HepG2 (cell line): Measurements from ENCODE around the gene FBXO10. TPM values are rescaled to one million over a fixed set of nuclear protein-coding genes. Genes with fewer than 3 reads are reported as not detected.

ENCODE experiments used
- ELF4 ChIP-seq: sonication (generic); formaldehyde crosslinking; IDR thresholded peaks from 2 replicates; pipeline ENCODE4 v1.5.0; 2020; ENCODE audit warnings: missing genetic modification reagents, mild to moderate bottlenecking, moderate library complexity, borderline replicate concordance
- ETV5 ChIP-seq: IDR thresholded peaks from 2 replicates; pipeline ENCODE4 v1.6.1; 2018; ENCODE audit warnings: missing biosample characterization, missing genetic modification reagents, inconsistent platforms, borderline replicate concordance
- HIC2 ChIP-seq: sonication (generic); formaldehyde crosslinking; IDR thresholded peaks from 2 replicates; pipeline ENCODE4 v1.9.0; 2022; ENCODE audit warnings: low read depth, missing genetic modification reagents
- KDM4B ChIP-seq: sonication (generic); formaldehyde crosslinking; IDR thresholded peaks from 2 replicates; pipeline ENCODE4 v1.4.0; 2020; ENCODE audit warnings: missing genetic modification reagents
- MED1 ChIP-seq: sonication (generic); formaldehyde crosslinking; IDR thresholded peaks from 2 replicates; pipeline ENCODE4 v1.4.0; 2020; ENCODE audit warnings: missing genetic modification reagents
- NBN ChIP-seq: fragments of 450-650 bp; conservative IDR thresholded peaks from 2 replicates; pipeline ENCODE4 v1.6.1; 2017
- NR2F6 ChIP-seq, 2 experiments: IDR thresholded peaks; 2 replicates each; pipeline ENCODE4 v1.6.1; 2016; ENCODE audit warnings: antibody characterized with exemption in 1 of 2, mild to moderate bottlenecking in 1 of 2
- RBFOX2 ChIP-seq: fragments of 200-400 bp; formaldehyde crosslinking; IDR thresholded peaks from 2 replicates; pipeline ENCODE4 v1.6.1; 2017; ENCODE audit warnings: low read depth, mild to moderate bottlenecking, low read length
- RNF219 ChIP-seq: sonication (generic); formaldehyde crosslinking; IDR thresholded peaks from 2 replicates; pipeline ENCODE4 v1.5.0; 2020; ENCODE audit warnings: mild to moderate bottlenecking, missing genetic modification reagents
- SP2 ChIP-seq: sonication (generic); formaldehyde crosslinking; IDR thresholded peaks from 2 replicates; pipeline ENCODE4 v1.5.1; 2020; ENCODE audit warnings: mild to moderate bottlenecking, missing genetic modification reagents
- SRF ChIP-seq: IDR thresholded peaks from 2 replicates; pipeline ENCODE4 v1.6.1; 2011; ENCODE audit warnings: mild to moderate bottlenecking, low read depth, low read length, moderate library complexity
- STAT5B ChIP-seq: sonication (generic); formaldehyde crosslinking; IDR thresholded peaks from 2 replicates; pipeline ENCODE4 v1.4.0; 2020; ENCODE audit warnings: missing genetic modification reagents
- THRA ChIP-seq: sonication (generic); formaldehyde crosslinking; IDR thresholded peaks from 2 replicates; pipeline ENCODE4 v1.4.0; 2020; ENCODE audit warnings: missing genetic modification reagents, borderline replicate concordance
- ZBTB3 ChIP-seq: sonication (generic); formaldehyde crosslinking; IDR thresholded peaks from 2 replicates; pipeline ENCODE4 v1.4.0; 2020; ENCODE audit warnings: low read depth, mild to moderate bottlenecking, moderate library complexity, missing genetic modification reagents, borderline replicate concordance
- ZC3H13 ChIP-seq: sonication (generic); formaldehyde crosslinking; IDR thresholded peaks from 2 replicates; pipeline ENCODE4 v1.8.1; 2023; ENCODE audit warnings: mild to moderate bottlenecking, missing genetic modification reagents, moderate library complexity
- ZFAT ChIP-seq: sonication (generic); formaldehyde crosslinking; conservative IDR thresholded peaks from 2 replicates; pipeline ENCODE4 v1.8.1; 2023; ENCODE audit warnings: missing genetic modification reagents, inconsistent platforms
- ZNF446 ChIP-seq: sonication (generic); formaldehyde crosslinking; IDR thresholded peaks from 2 replicates; pipeline ENCODE4 v1.5.0; 2020; ENCODE audit warnings: mild to moderate bottlenecking, missing genetic modification reagents
- ZNF577 ChIP-seq: sonication (generic); formaldehyde crosslinking; IDR thresholded peaks from 2 replicates; pipeline ENCODE4 v1.4.0; 2020; ENCODE audit warnings: mild to moderate bottlenecking, low read depth, missing genetic modification reagents, borderline replicate concordance
- ZNF607 ChIP-seq: sonication (generic); formaldehyde crosslinking; IDR thresholded peaks from 2 replicates; pipeline ENCODE4 v1.5.1; 2020; ENCODE audit warnings: missing genetic modification reagents, mild to moderate bottlenecking, borderline replicate concordance
- ZNF639 ChIP-seq: conservative IDR thresholded peaks from 2 replicates; pipeline ENCODE4 v1.6.1; 2018; ENCODE audit warnings: missing genetic modification reagents
- ZNF672 ChIP-seq: sonication (generic); formaldehyde crosslinking; IDR thresholded peaks from 2 replicates; pipeline ENCODE4 v1.8.1; 2022; ENCODE audit warnings: missing genetic modification reagents
- ZSCAN22 ChIP-seq: sonication (generic); formaldehyde crosslinking; IDR thresholded peaks from 2 replicates; pipeline ENCODE4 v1.4.0; 2020; ENCODE audit warnings: mild to moderate bottlenecking, missing genetic modification reagents
- polyA plus RNA-seq, 8 experiments: library from polyadenylated mRNA; depleted of rRNA in 3 of 8; stranded (reverse) in 7 of 8; unstranded in 1 of 8; fragments of >200 nt; fragmentation: Illumina TruSeq in 4 of 8; extraction: Trizol in 4 of 8; gene quantifications; 2 replicates each; pipeline versions ENCODE4 v1.2.1 to v1.2.3, GENCODE V29; 2011 to 2016; ENCODE audit warnings: low read depth in 4 of 8, missing spikeins in 1 of 8, mixed read lengths in 1 of 8; ENCODE audit not compliant: insufficient read depth in 1 of 8
- total RNA-seq, 5 experiments: library from RNA; depleted of rRNA; stranded (reverse); fragments of >200 nt; fragmentation: Illumina TruSeq; extraction: Trizol; gene quantifications; 2 replicates each; pipeline ENCODE4 v1.2.3, GENCODE V29; 2016; ENCODE audit warnings: low read depth in 1 of 5

Gene FBXO10
- total and polyA plus RNA-seq, 2 of the 13 experiments (the other 11 are each of a cell fraction or from before 2014, with no cell fraction given), result 3.1 to 5.1 TPM

GRCh38 chr9:37592108-37592951, 16.1 kb upstream of the FBXO10 start, which contains the start of gene TOMM5 (continued):
- TF ChIP-seq RBFOX2 (peak; percentile 91), ZSCAN22 (CRISPR knock-in tag) (no peak), KDM4B (CRISPR knock-in tag) (peak; percentile 89; the same call in 1 of the 2 replicates), NR2F6 (IDR thresholded peaks at IDR 0.05) (no peak), NR2F6 (CRISPR knock-in tag; IDR thresholded peaks at IDR 0.05) (peak; percentile 74), ZBTB3 (CRISPR knock-in tag) (peak; percentile 46; the same call in 1 of the 2 replicates), ZNF607 (peak; percentile 99), ELF4 (peak; percentile 92), MED1 (CRISPR knock-in tag) (peak; percentile 81), ETV5 (CRISPR knock-in tag) (peak; percentile 86), ZNF446 (CRISPR knock-in tag) (peak; percentile 89), SRF (0 out of 2 replicates have a peak, but pooled peaks have one; percentile 10), THRA (CRISPR knock-in tag) (peak; percentile 81), HIC2 (no peak), ZNF639 (CRISPR knock-in tag) (peak; percentile 76), ZNF672 (CRISPR knock-in tag) (0 out of 2 replicates have a peak, but pooled peaks have one; percentile 76), ZFAT (CRISPR knock-in tag) (peak; percentile 80; the same call in 1 of the 2 replicates), RNF219 (CRISPR knock-in tag) (0 out of 2 replicates have a peak, but pooled peaks have one; percentile 28), ZC3H13 (CRISPR knock-in tag) (peak; percentile 62; the same call in 1 of the 2 replicates), ZNF577 (CRISPR knock-in tag) (no peak), SP2 (CRISPR knock-in tag) (peak; percentile 86), NBN (no peak), STAT5B (no peak)
